Smooth muscle cell (in vitro differentiated cells): ENCODE measurements around the gene PHB1. TPM values are rescaled to one million over a fixed set of nuclear protein-coding genes. Genes with fewer than 3 reads are reported as not detected.
A peak's percentile ranks its signal among the peaks of the same experiment; 100 is the strongest.

Source experiments
- DNase-seq: peaks from one replicate; lab custom pipeline; 2025; ENCODE audit not compliant: unreplicated experiment; lab: John Stamatoyannopoulos, UW
- H2AFZ ChIP-seq: fragments of 200-600 bp; sonication (generic); 2 replicates; pipeline ENCODE4 v1.6.0; 2016; ENCODE audit warnings: antibody characterized with exemption, low read depth, mild to moderate bottlenecking
- H3F3A ChIP-seq: fragments of 200-600 bp; sonication (generic); 2 replicates; pipeline ENCODE4 v1.6.0; 2017; ENCODE audit warnings: antibody characterized with exemption, low read depth
- H3K27ac ChIP-seq: fragments of 200-600 bp; sonication (generic); 2 replicates; pipeline ENCODE4 v1.5.1; 2016; ENCODE audit warnings: low read depth, mild to moderate bottlenecking
- H3K27me3 ChIP-seq: fragments of 200-600 bp; sonication (generic); 2 replicates; pipeline ENCODE4 v1.6.1; 2016; ENCODE audit warnings: low read depth, mild to moderate bottlenecking
- H3K36me3 ChIP-seq: fragments of 200-600 bp; sonication (generic); 2 replicates; pipeline ENCODE4 v1.5.1; 2016; ENCODE audit warnings: low read depth
- H3K4me1 ChIP-seq: fragments of 200-600 bp; sonication (generic); 2 replicates; pipeline ENCODE4 v1.5.1; 2016; ENCODE audit warnings: low read depth
- H3K4me2 ChIP-seq: fragments of 200-600 bp; sonication (generic); 2 replicates; pipeline ENCODE4 v1.6.0; 2016; ENCODE audit warnings: mild to moderate bottlenecking
- H3K4me3 ChIP-seq: fragments of 200-600 bp; sonication (generic); 2 replicates; pipeline ENCODE4 v1.5.1; 2016; ENCODE audit warnings: mild to moderate bottlenecking
- H3K79me2 ChIP-seq: fragments of 200-600 bp; sonication (generic); 2 replicates; pipeline ENCODE4 v1.6.0; 2016; ENCODE audit warnings: low read depth, mild to moderate bottlenecking
- H3K9ac ChIP-seq: fragments of 200-600 bp; sonication (generic); 2 replicates; pipeline ENCODE4 v1.6.0; 2016; ENCODE audit warnings: low read depth
- H3K9me3 ChIP-seq: fragments of 200-600 bp; sonication (generic); replicated peaks from 2 replicates; pipeline ENCODE4 v1.5.1; 2016; ENCODE audit warnings: low read depth
- H4K20me1 ChIP-seq: fragments of 200-600 bp; sonication (generic); 2 replicates; pipeline ENCODE4 v1.6.0; 2016; ENCODE audit warnings: low read depth
- WGBS: methylation state at CpG from one replicate; pipeline ENCODE4 v1.1.7; 2016; ENCODE audit warnings: low lambda C conversion rate; 5-methylcytosine and 5-hydroxymethylcytosine counted together
- polyA plus RNA-seq: library from polyadenylated mRNA; unstranded; fragments of >200 nt; fragmentation: Nextera tagmentation; extraction: Ambion mirVana; gene quantifications from 2 replicates; pipeline ENCODE4 v1.2.1, GENCODE V29; 2016
- total RNA-seq: library from RNA; depleted of rRNA; stranded (reverse); fragments of >200 nt; gene quantifications from 2 replicates; pipeline ENCODE4 v1.2.3, GENCODE V29; 2014
- TF ChIP-seq, protein P1 (sequence below): fragments of 200-600 bp; sonication (generic); IDR thresholded peaks from 2 replicates; pipeline ENCODE4 v1.5.1; 2017; ENCODE audit warnings: borderline replicate concordance, mild to moderate bottlenecking, antibody characterized with exemption; ENCODE audit not compliant: insufficient read depth, poor library complexity, severe bottlenecking

PHB1 gene
- total and polyA plus RNA-seq, 2 experiments from 2014 or later: 90.1 to 184 TPM

DNA sequence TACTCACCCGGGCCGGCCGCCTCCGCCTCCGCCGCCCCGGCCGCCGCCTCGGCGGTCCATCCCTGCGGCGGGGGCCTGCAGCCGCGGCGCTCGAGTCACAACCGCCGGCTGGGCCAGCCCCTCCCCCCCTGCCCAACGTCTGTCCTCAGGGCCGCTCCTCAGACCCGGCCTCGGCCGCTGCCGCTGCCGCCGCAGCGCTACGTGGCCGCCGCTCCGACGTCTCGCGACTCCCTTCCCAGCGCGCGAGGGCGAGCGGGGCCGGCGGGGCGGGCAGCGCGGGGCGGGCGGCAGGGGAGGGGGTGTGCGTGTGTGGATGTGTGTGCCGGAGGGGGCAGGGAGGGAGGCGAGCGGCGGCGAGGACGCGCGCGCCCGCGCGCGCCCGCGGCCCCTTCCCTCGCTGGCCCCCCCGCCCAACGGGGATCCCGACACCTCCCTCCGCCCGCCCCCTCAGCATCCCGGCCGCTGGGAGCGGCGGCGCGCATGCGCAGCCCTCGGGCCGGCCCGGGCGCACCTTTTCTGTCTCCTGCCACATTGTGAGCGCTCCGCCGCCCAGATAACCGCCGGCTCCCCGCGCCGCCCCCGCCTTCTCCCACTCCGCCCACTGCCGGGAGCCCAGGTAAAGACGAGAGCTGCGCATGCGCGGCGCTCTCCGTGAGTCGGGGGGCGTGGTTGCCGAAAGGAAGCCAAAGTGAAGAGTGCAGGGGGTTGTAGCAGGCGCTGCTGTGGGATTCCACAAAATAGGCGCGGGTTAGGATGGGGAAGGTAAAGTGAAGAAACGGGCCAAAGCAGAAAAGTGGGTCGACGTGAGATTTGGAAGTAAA lies 52.6 kb downstream of the PHB1 start, which contains the start of gene ZNF652:
Gene ZNF652, minus strand, starts transcription at position 349 of the 821 bp plus-strand sequence. CDS start 44,525 bp downstream, outside the sequence.
- 1% methylated on average over 30 of the region's 106 CpGs for WGBS
- peak within 1 kb of the TSS; percentile 99 for H3K4me3 ChIP-seq
- no peaks in the 10 kb centered on the region for H3K9me3 ChIP-seq
- H3K36me3 ChIP-seq: no peaks in the 10 kb centered on the region
- peak within 1 kb of the TSS; percentile 91 for H3K9ac ChIP-seq
- H3F3A ChIP-seq: no peaks in the 10 kb centered on the region
- peak within 1 kb of the TSS; percentile 99 for H3K4me2 ChIP-seq
- no peaks in the 10 kb centered on the region for H3K27me3 ChIP-seq
- peak; percentile 66 for DNase-seq
- H4K20me1 ChIP-seq: peaks cover 43% of the 10 kb centered on the region
- peak within 1 kb of the TSS; percentile 90 for H3K27ac ChIP-seq
- peaks cover 30% of the 10 kb centered on the region for H3K4me1 ChIP-seq
- H3K79me2 ChIP-seq: peaks cover 44% of the 10 kb centered on the region
- peak within 1 kb of the TSS; percentile 51 for H2AFZ ChIP-seq
- TF ChIP-seq, protein P1, sequence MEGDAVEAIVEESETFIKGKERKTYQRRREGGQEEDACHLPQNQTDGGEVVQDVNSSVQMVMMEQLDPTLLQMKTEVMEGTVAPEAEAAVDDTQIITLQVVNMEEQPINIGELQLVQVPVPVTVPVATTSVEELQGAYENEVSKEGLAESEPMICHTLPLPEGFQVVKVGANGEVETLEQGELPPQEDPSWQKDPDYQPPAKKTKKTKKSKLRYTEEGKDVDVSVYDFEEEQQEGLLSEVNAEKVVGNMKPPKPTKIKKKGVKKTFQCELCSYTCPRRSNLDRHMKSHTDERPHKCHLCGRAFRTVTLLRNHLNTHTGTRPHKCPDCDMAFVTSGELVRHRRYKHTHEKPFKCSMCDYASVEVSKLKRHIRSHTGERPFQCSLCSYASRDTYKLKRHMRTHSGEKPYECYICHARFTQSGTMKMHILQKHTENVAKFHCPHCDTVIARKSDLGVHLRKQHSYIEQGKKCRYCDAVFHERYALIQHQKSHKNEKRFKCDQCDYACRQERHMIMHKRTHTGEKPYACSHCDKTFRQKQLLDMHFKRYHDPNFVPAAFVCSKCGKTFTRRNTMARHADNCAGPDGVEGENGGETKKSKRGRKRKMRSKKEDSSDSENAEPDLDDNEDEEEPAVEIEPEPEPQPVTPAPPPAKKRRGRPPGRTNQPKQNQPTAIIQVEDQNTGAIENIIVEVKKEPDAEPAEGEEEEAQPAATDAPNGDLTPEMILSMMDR: no peak

DNA sequence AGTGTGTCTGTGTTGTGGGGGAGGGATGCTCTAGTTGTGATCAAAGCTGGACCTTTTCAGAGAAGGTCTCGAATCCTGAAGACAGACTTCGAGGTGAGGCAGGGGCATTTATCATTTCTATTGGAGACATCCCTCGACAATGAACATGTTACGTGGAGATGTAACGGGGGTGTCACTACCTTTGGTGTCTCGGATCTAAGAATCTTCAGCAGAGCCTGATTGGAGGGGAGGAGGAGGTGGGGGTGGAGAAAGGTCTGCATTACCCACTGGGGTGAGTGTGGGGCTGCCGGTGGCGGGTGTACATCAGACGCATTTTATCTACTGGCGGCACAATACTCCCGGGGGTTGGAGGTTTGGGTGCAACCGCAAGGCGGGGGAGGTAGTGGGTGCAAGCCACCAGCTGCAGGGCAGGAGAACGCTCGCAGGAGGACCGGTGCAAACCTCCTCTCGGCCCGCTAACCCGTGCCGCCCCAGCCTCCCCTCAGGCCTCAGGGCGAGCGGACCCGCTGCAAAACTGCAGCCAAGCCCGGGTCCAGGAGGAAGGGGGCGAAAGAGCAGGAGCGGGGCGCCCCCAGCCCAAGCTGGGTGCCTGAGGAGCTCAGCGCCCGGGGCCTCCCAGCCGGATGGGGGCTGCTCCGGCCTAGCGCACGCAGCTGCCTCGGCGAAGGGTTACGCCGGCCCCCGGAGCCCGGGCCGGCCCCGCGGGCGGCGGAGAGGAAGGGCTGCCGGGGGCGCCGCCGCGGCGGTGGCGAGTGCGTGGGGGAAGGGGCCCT lies 53.4 kb downstream of the PHB1 start:
- DNase-seq: peak; percentile 26
- TF ChIP-seq, protein P1: no peak
- Histone ChIP-seq H3K79me2 (peaks cover 52% of the 10 kb centered on the region), H3F3A (no peaks in the 10 kb centered on the region), H3K9ac (peak overlapping the region; percentile 91), H2AFZ (no peak overlapping the region), H3K36me3 (no peaks in the 10 kb centered on the region), H4K20me1 (peaks cover 51% of the 10 kb centered on the region), H3K9me3 (no peaks in the 10 kb centered on the region), H3K4me1 (peaks cover 30% of the 10 kb centered on the region), H3K27me3 (no peaks in the 10 kb centered on the region), H3K4me3 (peak overlapping the region; percentile 99), H3K4me2 (peak overlapping the region; percentile 99), H3K27ac (peak overlapping the region; percentile 90)
- under 1% methylated on average over 32 of the region's 52 CpGs for WGBS

DNA sequence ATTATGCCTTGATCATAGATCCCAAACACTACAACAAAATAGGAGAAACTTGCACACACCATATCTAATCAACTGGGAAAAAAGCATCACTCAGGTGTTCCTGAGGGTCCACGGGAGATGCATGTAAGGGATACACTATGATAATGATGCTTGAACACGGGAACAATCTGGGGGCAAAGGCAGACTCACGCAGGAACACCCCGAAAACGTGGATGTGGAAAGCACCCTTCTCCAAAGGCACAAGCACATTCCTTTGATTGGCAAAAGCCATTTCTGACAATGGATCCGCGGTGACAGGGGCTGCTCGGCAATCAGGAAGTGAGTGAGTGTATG lies 53.9 kb downstream of the PHB1 start:
- peak overlapping the region; percentile 99 for H3K4me3 ChIP-seq
- H3K4me2 ChIP-seq: peak overlapping the region; percentile 99
- no peaks in the 10 kb centered on the region for H3K36me3 ChIP-seq
- H3K27me3 ChIP-seq: no peaks in the 10 kb centered on the region
- H4K20me1 ChIP-seq: peaks cover 56% of the 10 kb centered on the region
- WGBS: 13% methylated on average over 8 of the region's 8 CpGs
- peak overlapping the region; percentile 91 for H3K9ac ChIP-seq
- no peaks in the 10 kb centered on the region for H3F3A ChIP-seq
- H3K9me3 ChIP-seq: no peaks in the 10 kb centered on the region
- H3K79me2 ChIP-seq: peaks cover 58% of the 10 kb centered on the region
- no peak for DNase-seq
- TF ChIP-seq, protein P1: no peak
- H2AFZ ChIP-seq: no peak overlapping the region
- peaks cover 30% of the 10 kb centered on the region for H3K4me1 ChIP-seq
- peak overlapping the region; percentile 90 for H3K27ac ChIP-seq
